GM18907 (cell line): Measurements from ENCODE around the gene BAHCC1.
"Not testable (repeated sequence)": the region's sequence is repeated elsewhere in the genome, so short reads cannot be mapped to it uniquely, and the experiment has no call there.

ENCODE experiments used
- ATAC-seq: cut with Tn5 transposase; IDR thresholded peaks from one replicate; pipeline ENCODE4 v1.9.1; 2021; ENCODE audit warnings: mild to moderate bottlenecking, moderate library complexity; ENCODE audit not compliant: unreplicated experiment

The BAHCC1 gene

DNA sequence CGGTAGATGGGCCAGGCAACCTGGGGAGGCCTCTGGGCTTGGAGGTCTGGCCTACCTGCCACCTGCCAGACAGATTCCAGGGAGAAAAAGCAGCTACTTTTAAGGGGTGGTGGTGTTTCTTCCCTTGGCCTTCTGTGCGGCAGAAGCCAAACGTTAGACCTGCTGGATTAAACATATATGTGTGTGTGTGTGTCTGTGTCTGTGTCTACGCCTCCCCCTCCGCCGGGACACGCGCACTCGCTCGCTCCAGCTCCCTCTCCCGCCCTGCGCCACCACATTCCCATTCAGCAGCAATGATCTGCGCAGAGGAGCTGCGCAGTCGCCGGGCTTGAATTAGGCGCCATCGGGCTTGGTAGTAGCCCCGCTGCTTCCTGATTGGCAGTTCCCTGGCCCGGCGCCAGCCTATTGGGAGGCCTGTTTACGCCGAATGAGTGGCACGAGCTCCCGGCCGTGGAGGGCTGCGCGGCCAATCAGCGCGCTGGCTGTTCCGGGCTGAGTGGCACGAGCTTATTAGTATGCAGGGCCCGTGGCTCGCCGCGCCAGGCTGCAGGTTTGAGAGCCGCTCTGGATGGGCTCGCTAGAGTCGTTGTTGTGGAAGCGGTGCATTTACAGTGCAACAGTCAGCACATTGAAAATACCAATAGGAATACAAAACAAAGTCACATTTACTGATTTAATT, at the start of gene BAHCC1:
BAHCC1 (plus strand) TSS at position 537 of the 679 bp plus-strand sequence. CDS start 4,283 bp downstream, outside the sequence.
- peak; percentile 64 for ATAC-seq

DNA sequence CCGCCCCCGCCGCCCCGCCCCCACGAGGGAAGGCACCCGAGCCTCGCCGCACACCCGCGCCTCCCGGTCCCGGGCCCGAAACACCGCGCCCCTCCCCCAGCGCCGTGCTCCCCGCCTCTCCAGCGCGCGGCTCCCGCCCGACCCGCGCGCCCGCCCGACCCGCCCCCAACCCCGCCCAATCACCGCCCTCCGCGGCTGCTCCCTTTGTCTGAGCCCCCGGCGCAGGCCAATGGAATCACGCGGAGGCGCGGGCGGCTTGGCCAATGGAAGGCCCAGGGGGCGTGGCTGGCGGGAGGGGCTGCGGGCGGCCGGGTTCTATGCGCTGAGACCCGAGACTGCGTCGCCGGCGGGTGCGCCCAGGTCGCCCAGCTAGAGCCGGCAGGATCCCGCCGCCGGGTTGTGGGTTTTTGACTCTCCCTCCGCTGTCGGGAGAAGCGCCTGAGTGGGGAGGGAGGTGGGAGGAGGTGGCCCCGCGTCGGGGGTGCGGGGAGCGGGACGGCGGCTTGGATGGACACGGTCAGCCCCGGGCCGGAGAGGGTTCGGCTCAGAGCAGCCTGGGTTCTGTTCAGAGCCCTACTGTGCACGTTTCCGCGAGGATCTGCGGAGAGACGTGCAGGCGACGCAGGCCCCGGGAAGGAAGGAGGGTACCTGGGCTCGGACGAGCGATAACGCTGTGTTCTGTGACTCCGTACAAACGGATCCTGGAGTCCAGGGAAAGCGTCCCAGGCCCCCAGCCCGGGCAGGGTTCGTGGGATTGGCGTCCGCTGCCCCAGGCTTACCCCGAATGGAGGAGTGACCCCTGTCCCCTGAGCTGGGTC, 49.0 kb upstream of the BAHCC1 start:
- peak; percentile 80 for ATAC-seq

- ATAC-seq: no peak
Observed at GRCh38 chr17:81346908-81347349, 48.3 kb upstream of the BAHCC1 start.

GRCh38 chr17:81347437-81347836, 47.8 kb upstream of the BAHCC1 start:
- no peak for ATAC-seq

DNA sequence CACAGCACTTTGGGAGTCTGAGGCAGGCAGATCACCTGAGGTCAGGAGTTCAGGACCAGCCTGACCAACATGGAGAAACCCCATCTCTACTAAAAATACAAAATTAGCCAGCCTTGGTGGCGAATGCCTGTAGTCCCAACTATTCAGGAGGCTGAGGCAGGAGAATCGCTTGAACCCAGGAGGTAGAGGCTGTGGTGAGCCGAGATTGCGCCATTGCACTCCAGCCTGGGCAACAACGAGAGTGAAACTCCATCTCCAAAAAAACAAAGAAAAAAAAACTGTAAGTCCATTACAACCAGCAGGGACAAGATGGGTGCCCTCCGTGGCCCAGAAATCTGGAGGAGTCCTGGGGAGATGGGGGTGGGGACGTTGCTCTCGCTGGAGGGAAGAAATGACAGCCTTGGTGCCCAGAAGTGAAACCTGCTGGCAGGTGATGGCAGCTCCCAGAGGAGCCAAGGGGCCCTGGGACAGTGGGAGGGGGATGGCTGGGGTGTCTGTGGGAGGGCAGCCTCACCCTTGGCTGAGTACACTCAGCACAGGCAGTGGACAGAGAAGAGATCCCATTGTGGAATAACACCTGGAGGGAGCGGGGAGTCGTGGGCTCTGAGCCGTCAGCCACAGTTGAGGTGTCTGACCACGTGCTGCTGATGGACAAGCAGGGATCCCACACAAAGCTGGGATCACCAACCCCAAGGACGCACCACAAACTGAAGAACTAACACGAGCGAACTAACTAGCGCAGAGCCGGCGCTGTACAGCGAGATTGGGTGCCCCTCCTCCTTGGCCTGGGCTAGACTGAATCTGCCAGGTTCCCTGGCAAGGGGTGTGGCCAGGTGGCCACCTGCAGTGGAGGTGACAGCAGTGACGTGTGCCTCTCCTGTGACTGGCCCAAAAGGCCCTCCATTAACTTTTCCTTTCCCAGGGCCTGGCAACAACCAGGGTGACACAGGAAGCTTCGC, 46.9 kb upstream of the BAHCC1 start:
- no peak for ATAC-seq

DNA sequence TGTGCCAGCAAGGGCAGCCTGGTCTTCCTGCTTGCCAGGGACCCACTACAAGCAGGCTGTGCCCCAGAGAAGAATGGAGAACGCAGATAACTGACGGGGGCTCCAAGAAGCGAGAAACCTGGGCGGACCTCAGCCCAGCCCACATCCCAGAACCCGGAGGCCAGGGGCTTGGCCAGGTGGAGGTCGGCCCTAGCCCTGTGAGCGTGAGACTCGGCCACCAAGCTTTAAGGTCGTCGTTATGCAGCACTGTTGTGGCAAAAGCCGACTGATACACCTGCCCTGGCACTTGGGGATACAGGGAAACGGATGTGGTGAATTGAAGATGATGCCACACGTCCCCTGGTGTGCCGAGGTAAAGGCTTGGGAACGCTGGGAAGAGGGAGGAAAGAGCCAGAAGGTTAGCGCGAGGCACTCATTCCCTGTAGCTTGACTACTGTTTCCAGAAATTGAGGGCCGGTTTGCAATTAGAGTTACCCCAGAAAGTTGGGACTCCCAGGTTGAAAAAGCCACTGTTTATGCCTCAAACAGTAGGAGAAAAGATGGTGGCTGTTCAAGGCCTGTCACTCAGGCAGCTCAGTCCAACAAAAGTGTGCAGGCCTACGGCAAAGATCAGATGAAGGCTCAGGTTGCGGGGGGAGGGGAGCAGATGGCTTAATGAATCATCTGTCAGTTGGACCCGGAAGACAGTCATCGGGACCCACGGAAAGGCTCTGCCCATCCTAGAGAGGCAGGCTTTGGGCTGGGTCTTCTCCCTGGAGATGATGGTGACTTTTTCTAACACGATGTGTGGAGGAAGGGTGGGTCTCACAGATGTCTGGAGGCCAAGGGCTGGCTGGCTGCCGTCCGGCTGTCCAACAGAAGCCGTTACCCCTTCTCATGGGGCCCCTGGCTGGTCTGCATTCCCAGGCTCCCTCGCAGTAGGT, 45.6 kb upstream of the BAHCC1 start:
- ATAC-seq: no peak

- ATAC-seq: no peak
Observed at GRCh38 chr17:81350320-81350890, 44.9 kb upstream of the BAHCC1 start.

GRCh38 chr17:81351329-81352052, 43.8 kb upstream of the BAHCC1 start:
- not testable (repeated sequence) for ATAC-seq

- not testable (repeated sequence) for ATAC-seq
Observed at GRCh38 chr17:81352056-81352455, 43.2 kb upstream of the BAHCC1 start.

DNA sequence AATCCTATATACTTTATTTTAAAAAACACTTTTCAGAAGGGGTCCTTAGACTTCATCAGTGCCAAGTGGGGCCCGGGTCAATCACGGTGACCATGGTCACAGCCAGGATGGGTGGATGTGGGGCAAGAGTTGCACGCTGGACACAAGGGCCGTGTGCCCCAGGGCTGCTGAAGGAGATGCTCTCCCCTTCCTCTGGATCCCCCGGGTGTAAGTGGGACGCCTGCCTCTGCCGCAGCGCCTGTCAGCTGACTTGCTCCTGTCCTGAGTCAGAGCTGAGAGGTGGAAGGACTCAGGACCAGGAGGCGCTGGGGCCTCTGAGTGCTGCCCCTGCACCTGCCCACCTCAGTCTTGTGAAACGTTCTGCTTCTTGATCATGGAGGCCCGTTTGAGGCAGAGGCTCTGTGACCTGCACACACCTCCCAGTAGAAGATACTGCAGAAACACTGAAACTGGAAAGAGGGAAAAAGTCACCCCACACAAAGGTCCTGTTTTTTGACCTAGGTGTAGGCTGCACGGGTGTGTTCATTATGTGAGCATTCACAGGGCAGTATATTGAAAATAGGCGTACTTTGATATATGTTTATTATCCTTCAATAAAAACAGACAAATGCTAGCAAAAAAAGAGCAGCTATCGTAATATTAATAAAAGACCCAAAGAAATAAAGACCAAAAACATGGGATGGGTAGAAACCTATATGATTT, 40.9 kb upstream of the BAHCC1 start:
- no peak for ATAC-seq

DNA sequence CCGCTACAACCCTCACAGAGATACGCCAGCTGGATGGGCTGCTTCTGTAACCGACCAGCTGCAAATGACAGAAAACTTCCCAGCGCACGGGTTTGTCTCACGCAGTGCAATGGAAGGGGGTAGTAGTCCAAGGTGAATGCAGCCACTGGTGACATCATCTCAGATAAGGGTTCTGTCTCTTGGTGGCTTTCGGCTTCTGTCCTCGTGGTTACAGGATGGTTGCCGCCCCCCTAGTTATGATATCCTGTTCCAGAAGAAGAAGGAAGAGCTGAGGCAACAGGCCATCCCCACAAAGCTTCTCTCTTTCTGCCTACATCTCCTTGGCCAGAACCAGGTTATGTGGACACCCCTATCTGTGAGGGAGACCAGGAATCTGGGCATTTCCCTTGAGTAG, 40.3 kb upstream of the BAHCC1 start:
- no peak for ATAC-seq

DNA sequence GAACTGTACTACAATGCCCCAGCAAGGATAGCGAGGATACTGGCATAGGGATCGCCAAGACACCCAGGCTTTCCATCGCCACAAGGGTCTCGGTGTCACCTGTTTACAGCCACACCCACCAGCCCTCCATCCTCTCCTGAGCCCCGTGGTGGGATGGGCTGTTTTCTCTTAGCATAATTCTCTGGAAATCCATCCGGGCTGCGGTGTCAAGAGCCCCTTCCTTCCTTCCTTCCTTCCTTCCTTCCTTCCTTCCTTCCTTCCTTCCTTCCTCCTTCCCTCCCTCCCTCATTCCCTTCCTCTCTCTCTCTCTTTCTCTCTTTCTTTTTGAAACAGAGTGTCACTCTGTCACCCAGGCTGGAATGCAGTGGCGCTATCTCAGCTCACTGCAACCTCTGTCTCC, 36.0 kb upstream of the BAHCC1 start:
- ATAC-seq: no peak

GRCh38 chr17:81362001-81362400, 33.3 kb upstream of the BAHCC1 start:
- not testable (repeated sequence) for ATAC-seq

- ATAC-seq: no peak
Observed at GRCh38 chr17:81364278-81365147, 30.7 kb upstream of the BAHCC1 start.

GRCh38 chr17:81365148-81365600, 30.1 kb upstream of the BAHCC1 start:
- no peak for ATAC-seq

- no peak for ATAC-seq
Observed at GRCh38 chr17:81365601-81366585, 29.4 kb upstream of the BAHCC1 start.
